Measurements from ENCODE around the gene HIGD2A.
"Not testable (repeated sequence)": the region's sequence is repeated elsewhere in the genome, so short reads cannot be mapped to it uniquely, and the experiment has no call there.

HIGD2A gene

GRCh38 chr5:176394881-176395675 is 6.5 kb downstream of the HIGD2A start:
- no peak for DNase-seq (ENCODE audit: low spot score)

GRCh38 chr5:176396330-176396729 is 7.8 kb downstream of the HIGD2A start:
- DNase-seq (ENCODE audit: low spot score): no peak

GRCh38 chr5:176397736-176398420 is 9.3 kb downstream of the HIGD2A start:
- DNase-seq (ENCODE audit: low spot score): no peak

GRCh38 chr5:176400382-176401156 is 12.0 kb downstream of the HIGD2A start:
- DNase-seq (ENCODE audit: low spot score): no peak

GRCh38 chr5:176401281-176402205 is 13.0 kb downstream of the HIGD2A start:
- no peak for DNase-seq (ENCODE audit: low spot score)

GRCh38 chr5:176405656-176406435 is 17.3 kb downstream of the HIGD2A start:
- peak; percentile 32 for DNase-seq (ENCODE audit: low spot score)

GRCh38 chr5:176406436-176407052 is 18.0 kb downstream of the HIGD2A start:
- DNase-seq (ENCODE audit: low spot score): peak; percentile 71

- no peak for DNase-seq (ENCODE audit: low spot score)
Observed at GRCh38 chr5:176407456-176408251, 19.1 kb downstream of the HIGD2A start.

- DNase-seq (ENCODE audit: low spot score): not testable (repeated sequence)
Observed at GRCh38 chr5:176408252-176408573, 19.7 kb downstream of the HIGD2A start.

GRCh38 chr5:176408590-176408989 is 20.0 kb downstream of the HIGD2A start:
- no peak for DNase-seq (ENCODE audit: low spot score)

- no peak for DNase-seq (ENCODE audit: low spot score)
Observed at GRCh38 chr5:176409765-176410164, 21.2 kb downstream of the HIGD2A start.

GRCh38 chr5:176410486-176411180 is 22.1 kb downstream of the HIGD2A start:
- DNase-seq (ENCODE audit: low spot score): no peak

GRCh38 chr5:176412517-176413254 is 24.1 kb downstream of the HIGD2A start:
- DNase-seq (ENCODE audit: low spot score): no peak

GRCh38 chr5:176413255-176413565 is 24.7 kb downstream of the HIGD2A start:
- DNase-seq (ENCODE audit: low spot score): no peak

GRCh38 chr5:176413709-176414191 is 25.2 kb downstream of the HIGD2A start:
- no peak for DNase-seq (ENCODE audit: low spot score)

- DNase-seq (ENCODE audit: low spot score): no peak
Observed at GRCh38 chr5:176414704-176415103, 26.2 kb downstream of the HIGD2A start.

GRCh38 chr5:176415240-176415951 is 26.8 kb downstream of the HIGD2A start:
- no peak for DNase-seq (ENCODE audit: low spot score)
